ENCODE data around the gene ZBTB17. TPM values are rescaled to one million over a fixed set of nuclear protein-coding genes. Genes with fewer than 3 reads are reported as not detected.

ZBTB17 gene
- total and polyA plus RNA-seq, 12 donors = 8.0 to 172 (median 33.7) TPM

GRCh38 chr1:15966081-15966955, 9.6 kb downstream of the ZBTB17 start:
- no peak overlapping the region for H3K4me3 ChIP-seq
- H3K36me3 ChIP-seq (replicated peaks in 1 of 2) = peaks cover 0 to 12% of the 10 kb centered on the region in 2 donors
- no peaks in the 10 kb centered on the region for H3K27me3 ChIP-seq
- TF ChIP-seq, protein P1, sequence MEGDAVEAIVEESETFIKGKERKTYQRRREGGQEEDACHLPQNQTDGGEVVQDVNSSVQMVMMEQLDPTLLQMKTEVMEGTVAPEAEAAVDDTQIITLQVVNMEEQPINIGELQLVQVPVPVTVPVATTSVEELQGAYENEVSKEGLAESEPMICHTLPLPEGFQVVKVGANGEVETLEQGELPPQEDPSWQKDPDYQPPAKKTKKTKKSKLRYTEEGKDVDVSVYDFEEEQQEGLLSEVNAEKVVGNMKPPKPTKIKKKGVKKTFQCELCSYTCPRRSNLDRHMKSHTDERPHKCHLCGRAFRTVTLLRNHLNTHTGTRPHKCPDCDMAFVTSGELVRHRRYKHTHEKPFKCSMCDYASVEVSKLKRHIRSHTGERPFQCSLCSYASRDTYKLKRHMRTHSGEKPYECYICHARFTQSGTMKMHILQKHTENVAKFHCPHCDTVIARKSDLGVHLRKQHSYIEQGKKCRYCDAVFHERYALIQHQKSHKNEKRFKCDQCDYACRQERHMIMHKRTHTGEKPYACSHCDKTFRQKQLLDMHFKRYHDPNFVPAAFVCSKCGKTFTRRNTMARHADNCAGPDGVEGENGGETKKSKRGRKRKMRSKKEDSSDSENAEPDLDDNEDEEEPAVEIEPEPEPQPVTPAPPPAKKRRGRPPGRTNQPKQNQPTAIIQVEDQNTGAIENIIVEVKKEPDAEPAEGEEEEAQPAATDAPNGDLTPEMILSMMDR (IDR thresholded peaks at IDR 0.05) = no peak
- TF ChIP-seq POLR2A (IDR thresholded peaks at IDR 0.05) = no peak
- H3K4me1 ChIP-seq (replicated peaks in 1 of 2) = peaks cover 18 to 57% of the 10 kb centered on the region in 2 donors
- WGBS, 4 donors = 72 to 81% (median 74%) methylated on average over 18 of the region's 18 CpGs
- intact Hi-C loops (cut with DNase I) = no loop called here
- DNase-seq = peak in 2 of 7 donors; percentile 40 to 61
- H3K27ac ChIP-seq = peak overlapping the region in 1 of 5 donors; percentile 51
- H3K9me3 ChIP-seq (replicated peaks in 1 of 3) = no peaks in the 10 kb centered on the region

DNA sequence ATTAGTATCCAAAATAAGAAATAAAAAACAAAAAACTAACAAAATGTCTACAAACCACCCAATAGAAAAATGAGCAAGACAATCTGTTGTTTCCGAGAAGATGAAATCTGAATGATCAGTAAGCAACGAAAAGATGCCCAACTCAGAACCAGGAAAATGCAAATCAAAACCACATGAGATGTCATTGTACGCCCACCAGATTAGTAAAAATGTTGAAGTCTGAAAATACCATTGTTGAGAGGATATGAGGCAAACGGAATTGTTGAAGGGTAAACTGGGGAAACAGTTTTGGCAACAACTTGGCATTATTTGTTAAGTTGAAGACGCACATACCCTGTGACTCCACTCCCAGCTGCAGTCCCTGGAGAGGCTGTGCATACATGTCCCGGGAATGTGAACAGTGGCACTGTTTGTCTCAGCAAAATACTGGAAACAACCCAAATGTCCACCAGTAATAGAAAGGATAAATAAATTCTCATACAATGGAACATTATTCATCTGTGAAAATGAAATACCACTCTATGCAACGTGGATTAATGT, 10.6 kb downstream of the ZBTB17 start:
- 67 to 73% (median 70%) methylated on average over 7 of the region's 7 CpGs for WGBS, 4 donors
- no peak for DNase-seq

GRCh38 chr1:15963968-15964648, 11.8 kb downstream of the ZBTB17 start:
- no peak overlapping the region for H3K4me3 ChIP-seq
- peaks cover 18 to 61% of the 10 kb centered on the region in 2 donors for H3K4me1 ChIP-seq (replicated peaks in 1 of 2)
- peaks cover 0 to 6% of the 10 kb centered on the region in 2 donors for H3K36me3 ChIP-seq (replicated peaks in 1 of 2)
- H3K27me3 ChIP-seq = no peaks in the 10 kb centered on the region
- WGBS, 4 donors = 75 to 84% (median 81%) methylated on average over 10 of the region's 10 CpGs
- TF ChIP-seq, protein P1 (IDR thresholded peaks at IDR 0.05) = no peak
- no peak for TF ChIP-seq POLR2A (IDR thresholded peaks at IDR 0.05)
- H3K9me3 ChIP-seq (replicated peaks in 1 of 3) = no peaks in the 10 kb centered on the region
- H3K27ac ChIP-seq = peak overlapping the region in 2 of 5 donors; percentile 75 to 77
- intact Hi-C loops (cut with DNase I) = no loop called here
- DNase-seq = no peak

More for the DNA sequence above, 10.6 kb downstream of the ZBTB17 start:
- H3K27ac ChIP-seq = no peak overlapping the region
- H3K4me1 ChIP-seq (replicated peaks in 1 of 2) = peaks cover 18 to 60% of the 10 kb centered on the region in 2 donors
- H3K36me3 ChIP-seq (replicated peaks in 1 of 2) = peaks cover 0 to 12% of the 10 kb centered on the region in 2 donors
- TF ChIP-seq, protein P1 (IDR thresholded peaks at IDR 0.05) = no peak
- no peak for TF ChIP-seq POLR2A (IDR thresholded peaks at IDR 0.05)
- intact Hi-C loops (cut with DNase I) = no loop called here
- no peaks in the 10 kb centered on the region for H3K9me3 ChIP-seq (replicated peaks in 1 of 3)
- no peaks in the 10 kb centered on the region for H3K27me3 ChIP-seq
- H3K4me3 ChIP-seq = no peak overlapping the region

DNA sequence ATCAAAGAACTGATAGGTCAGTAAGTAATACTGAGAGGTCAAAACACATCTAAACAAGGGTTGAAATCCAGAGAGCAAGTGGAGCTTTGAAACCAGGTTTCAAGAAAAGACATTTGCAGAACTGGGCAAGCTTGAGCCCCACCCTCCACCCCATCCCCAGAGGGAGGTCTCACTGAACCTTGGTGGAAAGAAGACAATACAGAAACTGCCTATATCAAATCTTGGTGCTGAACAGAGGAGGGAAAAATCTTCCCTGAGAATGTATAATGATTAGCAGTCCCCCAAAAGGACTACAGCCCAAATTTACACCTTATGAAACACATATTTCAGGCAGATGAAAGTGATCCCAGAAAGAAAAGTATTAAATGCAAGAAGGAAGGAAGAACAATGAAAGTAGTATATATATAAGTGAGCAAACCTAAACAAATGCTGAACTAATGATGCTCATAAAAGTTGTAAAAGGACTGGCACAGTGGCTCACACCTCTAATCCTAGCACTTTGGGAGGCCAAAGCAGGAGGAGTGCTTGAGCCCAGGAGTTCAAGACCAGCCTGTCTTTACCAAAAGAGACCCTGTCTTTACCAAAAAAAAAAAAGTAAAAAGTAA, 12.4 kb downstream of the ZBTB17 start:
- intact Hi-C loops (cut with DNase I) = no loop called here
- no peak overlapping the region for H3K4me3 ChIP-seq
- H3K9me3 ChIP-seq (replicated peaks in 1 of 3) = no peaks in the 10 kb centered on the region
- no peak for DNase-seq
- peak overlapping the region; percentile 75 to 90 (median 84) for H3K27ac ChIP-seq
- peaks cover 18 to 65% of the 10 kb centered on the region in 2 donors for H3K4me1 ChIP-seq (replicated peaks in 1 of 2)
- H3K36me3 ChIP-seq (replicated peaks in 1 of 2) = peaks cover 0 to under 1% of the 10 kb centered on the region in 2 donors
- H3K27me3 ChIP-seq = no peaks in the 10 kb centered on the region
- TF ChIP-seq POLR2A (IDR thresholded peaks at IDR 0.05) = no peak
- TF ChIP-seq, protein P1 (IDR thresholded peaks at IDR 0.05) = no peak
